Upper lobe of left lung (tissue), 4 donors: ENCODE measurements around the gene OAS3.

Source experiments
- CTCF ChIP-seq, 6 experiments: fragments of 450-650 bp in 4 of 6; fragments of 200-600 bp in 2 of 6; sonication (generic) in 2 of 6; IDR thresholded peaks; one replicate each; pipeline ENCODE4 v1.5.1; 2016 to 2019; ENCODE audit warnings: antibody characterized with exemption in 6 of 6
- POLR2A ChIP-seq, 4 donors: fragments of 450-650 bp; IDR thresholded peaks; one replicate each; pipeline ENCODE4 v1.5.1; 2016 to 2017; ENCODE audit warnings: antibody characterized with exemption in 4 of 4, mild to moderate bottlenecking in 2 of 4
- POLR2AphosphoS5 ChIP-seq, 2 donors: sonication (generic); formaldehyde crosslinking; IDR thresholded peaks; one replicate each; pipeline ENCODE4 v1.5.1; 2017; ENCODE audit warnings: antibody characterized with exemption in 2 of 2

- TF ChIP-seq CTCF (IDR thresholded peaks at IDR 0.05), result no peak
- TF ChIP-seq POLR2AphosphoS5 (IDR thresholded peaks at IDR 0.05), result no peak
- TF ChIP-seq POLR2A (IDR thresholded peaks at IDR 0.05), result no peak
These were observed 29.0 kb downstream of the OAS3 start for GRCh38 chr12:112967306-112967705.
